Hepatocyte (in vitro differentiated cells): Measurements from ENCODE around the gene TAF1C. TPM values are rescaled to one million over a fixed set of nuclear protein-coding genes. Genes with fewer than 3 reads are reported as not detected.

ENCODE experiments used
- DNase-seq: peaks from one replicate; pipeline ENCODE4 v3.0.0-alpha.2; 2016; ENCODE audit warnings: low spot score
- H2AFZ ChIP-seq: fragments of 200-600 bp; sonication (generic); 2 replicates; pipeline ENCODE4 v1.6.0; 2016; ENCODE audit warnings: antibody characterized with exemption, mild to moderate bottlenecking
- H3K27ac ChIP-seq: fragments of 200-600 bp; sonication (generic); 2 replicates; pipeline ENCODE4 v1.5.1; 2016; ENCODE audit warnings: mild to moderate bottlenecking
- H3K27me3 ChIP-seq: fragments of 200-600 bp; sonication (generic); 2 replicates; pipeline ENCODE4 v1.6.1; 2016
- H3K36me3 ChIP-seq: fragments of 200-600 bp; sonication (generic); replicated peaks from 2 replicates; pipeline ENCODE4 v1.5.1; 2016; ENCODE audit warnings: low read depth; ENCODE audit not compliant: insufficient read depth
- H3K4me1 ChIP-seq: fragments of 200-600 bp; sonication (generic); 2 replicates; pipeline ENCODE4 v1.5.1; 2016; ENCODE audit warnings: mild to moderate bottlenecking, moderate library complexity; ENCODE audit not compliant: insufficient read depth
- H3K4me2 ChIP-seq: fragments of 200-600 bp; sonication (generic); 2 replicates; pipeline ENCODE4 v1.6.0; 2016
- H3K4me3 ChIP-seq: fragments of 200-600 bp; sonication (generic); 2 replicates; pipeline ENCODE4 v1.5.1; 2016; ENCODE audit warnings: mild to moderate bottlenecking
- H3K79me2 ChIP-seq: fragments of 200-600 bp; sonication (generic); 2 replicates; pipeline ENCODE4 v1.6.0; 2017; ENCODE audit warnings: mild to moderate bottlenecking
- H3K9me2 ChIP-seq: fragments of 200-600 bp; sonication (generic); replicated peaks from 2 replicates; pipeline ENCODE4 v1.6.0; 2017; ENCODE audit warnings: mild to moderate bottlenecking; ENCODE audit not compliant: insufficient read depth
- H3K9me3 ChIP-seq: fragments of 200-600 bp; sonication (generic); 2 replicates; pipeline ENCODE4 v1.5.1; 2016; ENCODE audit warnings: low read depth, mild to moderate bottlenecking
- H4K20me1 ChIP-seq: fragments of 200-600 bp; sonication (generic); 2 replicates; pipeline ENCODE4 v1.6.0; 2016; ENCODE audit warnings: mild to moderate bottlenecking; ENCODE audit not compliant: insufficient read depth, poor library complexity, severe bottlenecking
- CTCF ChIP-seq: fragments of 200-600 bp; sonication (generic); IDR thresholded peaks from 2 replicates; pipeline ENCODE4 v1.5.1; 2016; ENCODE audit warnings: antibody characterized with exemption, mild to moderate bottlenecking; ENCODE audit not compliant: poor library complexity
- EZH2 ChIP-seq: fragments of 200-600 bp; sonication (generic); IDR thresholded peaks from 2 replicates; pipeline ENCODE4 v1.6.1; 2016; ENCODE audit warnings: antibody characterized with exemption, mild to moderate bottlenecking, borderline replicate concordance
- EZH2phosphoT487 ChIP-seq: fragments of 200-600 bp; sonication (generic); IDR thresholded peaks from one replicate; pipeline ENCODE4 v1.6.1; 2018; ENCODE audit warnings: antibody characterized with exemption, mild to moderate bottlenecking, low read depth, moderate library complexity; ENCODE audit not compliant: unreplicated experiment, severe bottlenecking
- WGBS: methylation state at CpG from one replicate; pipeline ENCODE4 v1.1.6; 2016; ENCODE audit warnings: low lambda C conversion rate; ENCODE audit errors: missing lambda C conversion rate; 5-methylcytosine and 5-hydroxymethylcytosine counted together
- polyA plus RNA-seq: library from polyadenylated mRNA; unstranded; fragments of >200 nt; fragmentation: Nextera tagmentation; extraction: Ambion mirVana; gene quantifications from 2 replicates; pipeline ENCODE4 v1.2.1, GENCODE V29; 2016
- total RNA-seq: library from RNA; depleted of rRNA; stranded (reverse); fragments of >200 nt; gene quantifications from 2 replicates; pipeline ENCODE4 v1.2.3, GENCODE V29; 2014

Gene TAF1C
- total and polyA plus RNA-seq, 2 experiments from 2014 or later: 30.2 to 39.2 TPM

DNA sequence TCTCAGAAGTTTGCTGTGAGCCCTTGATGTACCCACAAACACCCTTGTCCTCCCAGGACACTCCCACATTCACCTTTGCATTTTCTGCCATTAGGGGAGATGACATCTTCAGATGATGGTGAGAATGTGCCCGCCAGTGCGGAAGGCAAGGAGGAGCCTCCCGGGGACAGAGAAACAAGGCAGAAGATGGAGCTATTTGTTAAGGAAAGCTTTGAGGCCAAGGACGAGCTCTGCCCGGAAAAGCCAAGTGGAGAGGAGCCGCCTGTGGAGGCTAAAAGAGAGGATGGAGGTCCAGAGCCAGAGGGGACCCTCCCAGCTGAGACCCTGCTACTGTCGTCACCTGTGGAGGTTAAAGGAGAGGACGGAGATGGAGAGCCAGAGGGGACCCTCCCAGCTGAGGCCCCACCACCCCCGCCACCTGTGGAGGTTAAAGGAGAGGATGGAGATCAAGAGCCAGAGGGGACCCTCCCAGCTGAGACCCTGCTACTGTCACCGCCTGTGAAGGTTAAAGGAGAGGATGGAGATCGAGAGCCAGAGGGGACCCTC, 17.0 kb downstream of the TAF1C start:
- H3K79me2 ChIP-seq: no peaks in the 10 kb centered on the region
- DNase-seq: no peak
- TF ChIP-seq CTCF: no peak
- TF ChIP-seq EZH2phosphoT487: no peak
- H3K9me3 ChIP-seq: no peaks in the 10 kb centered on the region
- H3K36me3 ChIP-seq: no peaks in the 10 kb centered on the region
- H3K9me2 ChIP-seq: no peaks in the 10 kb centered on the region
- H3K4me3 ChIP-seq: no peak overlapping the region
- no peak overlapping the region for H2AFZ ChIP-seq
- no peak overlapping the region for H3K4me2 ChIP-seq
- no peak overlapping the region for H3K27ac ChIP-seq
- WGBS: 76% methylated on average over 11 of the region's 11 CpGs
- H3K27me3 ChIP-seq: no peaks in the 10 kb centered on the region
- H4K20me1 ChIP-seq: no peaks in the 10 kb centered on the region
- no peaks in the 10 kb centered on the region for H3K4me1 ChIP-seq

GRCh38 chr16:84166796-84167695, 19.8 kb downstream of the TAF1C start:
- H3K79me2 ChIP-seq: no peaks in the 10 kb centered on the region
- no peaks in the 10 kb centered on the region for H3K9me3 ChIP-seq
- H3K36me3 ChIP-seq: no peaks in the 10 kb centered on the region
- no peaks in the 10 kb centered on the region for H3K9me2 ChIP-seq
- 80% methylated on average over 13 of the region's 13 CpGs for WGBS
- no peak overlapping the region for H3K4me3 ChIP-seq
- TF ChIP-seq EZH2phosphoT487 (no peak), CTCF (no peak), EZH2 (no peak)
- H3K4me1 ChIP-seq: no peaks in the 10 kb centered on the region
- H3K27me3 ChIP-seq: no peaks in the 10 kb centered on the region
- no peak for DNase-seq
- no peaks in the 10 kb centered on the region for H4K20me1 ChIP-seq
- no peak overlapping the region for H2AFZ ChIP-seq
- no peak overlapping the region for H3K27ac ChIP-seq
- no peak overlapping the region for H3K4me2 ChIP-seq

DNA sequence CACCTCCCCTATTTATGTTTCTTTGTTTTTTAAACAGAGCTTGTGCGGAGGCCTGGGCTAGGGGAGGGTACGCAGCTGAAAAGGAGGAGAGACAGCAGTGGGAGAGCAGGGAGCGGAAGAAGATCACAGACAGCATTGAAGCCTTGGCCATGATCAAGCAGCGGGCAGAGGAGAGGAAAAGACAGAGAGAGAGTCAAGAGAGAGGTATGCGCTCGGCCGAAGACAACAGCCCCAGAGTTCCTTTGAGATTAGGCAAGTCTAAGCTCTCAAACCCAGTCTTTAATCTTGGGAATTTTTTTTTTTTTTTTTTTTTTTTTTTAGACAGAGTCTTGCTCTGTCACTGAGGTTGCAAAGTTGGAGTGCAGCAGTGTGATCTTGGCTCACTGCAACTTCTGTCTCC, 21.1 kb downstream of the TAF1C start:
- no peaks in the 10 kb centered on the region for H3K27me3 ChIP-seq
- no peaks in the 10 kb centered on the region for H3K79me2 ChIP-seq
- H3K9me2 ChIP-seq: no peaks in the 10 kb centered on the region
- 75% methylated on average over 7 of the region's 7 CpGs for WGBS
- no peak overlapping the region for H3K27ac ChIP-seq
- TF ChIP-seq CTCF (no peak), EZH2phosphoT487 (no peak), EZH2 (no peak)
- no peaks in the 10 kb centered on the region for H4K20me1 ChIP-seq
- no peak overlapping the region for H3K4me3 ChIP-seq
- H3K4me2 ChIP-seq: no peak overlapping the region
- H3K36me3 ChIP-seq: no peaks in the 10 kb centered on the region
- no peaks in the 10 kb centered on the region for H3K9me3 ChIP-seq
- H3K4me1 ChIP-seq: no peaks in the 10 kb centered on the region
- H2AFZ ChIP-seq: no peak overlapping the region
- no peak for DNase-seq
